Fibroblast of lung (primary cell): ENCODE results near the gene NCOA1. TPM values are rescaled to one million over a fixed set of nuclear protein-coding genes. Genes with fewer than 3 reads are reported as not detected.
A peak's percentile ranks its signal among the peaks of the same experiment; 100 is the strongest.

Experiments used
- DNase-seq, 2 donors: peaks; one replicate each; pipeline versions ENCODE4 v3.0.0 to v3.0.0-alpha.2; 2010; ENCODE audit warnings: low read depth in 2 of 2
- H2AFZ ChIP-seq: 2 replicates; pipeline ENCODE4 v1.5.1; 2012; ENCODE audit warnings: low read length, control low read depth, inconsistent platforms
- H3K27ac ChIP-seq: 2 replicates; pipeline ENCODE4 v1.5.1; 2011; ENCODE audit warnings: low read length, control low read depth; ENCODE audit not compliant: insufficient read depth
- H3K27me3 ChIP-seq: 2 replicates; pipeline ENCODE4 v1.5.1; 2011; ENCODE audit warnings: mild to moderate bottlenecking, low read length; ENCODE audit not compliant: control insufficient read depth, insufficient read depth
- H3K36me3 ChIP-seq: 2 replicates; pipeline ENCODE4 v1.5.1; 2011; ENCODE audit warnings: low read length; ENCODE audit not compliant: control insufficient read depth, insufficient read depth
- H3K4me1 ChIP-seq: 2 replicates; pipeline ENCODE4 v1.5.1; 2011; ENCODE audit warnings: low read length; ENCODE audit not compliant: control insufficient read depth, insufficient read depth; ENCODE audit errors: extremely low read depth
- H3K4me2 ChIP-seq: 2 replicates; pipeline ENCODE4 v1.5.1; 2011; ENCODE audit warnings: low read length, control low read depth; ENCODE audit not compliant: insufficient read depth; ENCODE audit errors: extremely low read depth
- H3K4me3 ChIP-seq, 4 experiments: fragments of 200-600 bp in 1 of 4; sonication (generic) in 1 of 4; replicated peaks in 1 of 4; 2 replicates each; pipeline ENCODE4 v1.5.1; 2011 to 2016; ENCODE audit warnings: low read length in 4 of 4, low read depth in 3 of 4, mild to moderate bottlenecking in 3 of 4, control low read depth in 2 of 4, inconsistent platforms in 1 of 4, mixed read lengths in 1 of 4; ENCODE audit not compliant: insufficient read depth in 1 of 4; ENCODE audit errors: control extremely low read depth in 1 of 4
- H3K79me2 ChIP-seq: 2 replicates; pipeline ENCODE4 v1.5.1; 2012; ENCODE audit warnings: mild to moderate bottlenecking, low read length, inconsistent platforms; ENCODE audit not compliant: control insufficient read depth, insufficient read depth
- H3K9ac ChIP-seq: 2 replicates; pipeline ENCODE4 v1.5.1; 2011; ENCODE audit warnings: mild to moderate bottlenecking, low read length, control low read depth; ENCODE audit not compliant: insufficient read depth
- H3K9me3 ChIP-seq: 2 replicates; pipeline ENCODE4 v1.5.1; 2012; ENCODE audit warnings: low read depth, low read length; ENCODE audit not compliant: control insufficient read depth, insufficient read depth
- H4K20me1 ChIP-seq: 2 replicates; pipeline ENCODE4 v1.5.1; 2011; ENCODE audit warnings: low read length; ENCODE audit not compliant: control insufficient read depth, insufficient read depth; ENCODE audit errors: extremely low read depth
- CTCF ChIP-seq, 2 donors: IDR thresholded peaks in 1 of 2; conservative IDR thresholded peaks in 1 of 2; 1 replicate in 1 of 2; 2 replicates in 1 of 2; pipeline ENCODE4 v1.5.1; 2011 to 2012; ENCODE audit warnings: low read length in 2 of 2, control low read depth in 1 of 2, inconsistent platforms in 1 of 2, low read depth in 1 of 2, mild to moderate bottlenecking in 1 of 2
- EZH2 ChIP-seq: IDR thresholded peaks from 2 replicates; pipeline ENCODE4 v1.5.1; 2012; ENCODE audit warnings: low read length, control low read depth, mild to moderate bottlenecking; ENCODE audit errors: missing control alignments
- polyA plus RNA-seq, 2 donors: library from polyadenylated mRNA; depleted of rRNA in 1 of 2; stranded (reverse) in 1 of 2; unstranded in 1 of 2; fragments of >200 nt; gene quantifications; 2 replicates each; pipeline ENCODE4 v1.2.1, GENCODE V29; 2011 to 2012; ENCODE audit warnings: missing spikeins in 1 of 2
- total RNA-seq: library from RNA; depleted of rRNA; stranded (reverse); fragments of >200 nt; gene quantifications from 2 replicates; pipeline ENCODE4 v1.2.1, GENCODE V29; 2014

Gene NCOA1
- total and polyA plus RNA-seq, 2 donors (not counting 1 experiment from before 2014, with no cell fraction given): 15.5 to 19.8 TPM

DNA sequence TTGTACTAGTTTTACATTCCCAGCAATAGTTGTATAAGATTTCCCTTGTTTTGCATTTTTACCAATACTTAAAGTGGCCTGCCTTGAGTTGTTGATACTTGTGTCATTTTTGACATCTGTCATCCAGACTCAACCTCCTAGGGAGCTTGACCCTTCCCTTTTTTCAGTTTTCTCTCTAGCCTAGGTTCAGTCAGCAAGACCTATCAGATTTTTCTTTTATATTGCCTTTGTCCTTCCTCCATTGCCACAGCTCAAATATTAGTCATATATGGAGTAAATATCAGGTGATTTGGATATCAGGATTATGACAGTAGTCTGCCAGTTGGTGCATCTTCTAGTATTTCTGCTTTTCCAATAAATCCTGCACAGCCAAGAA is 315.6 kb downstream of the NCOA1 start:
- H3K27ac ChIP-seq: no peak overlapping the region

DNA sequence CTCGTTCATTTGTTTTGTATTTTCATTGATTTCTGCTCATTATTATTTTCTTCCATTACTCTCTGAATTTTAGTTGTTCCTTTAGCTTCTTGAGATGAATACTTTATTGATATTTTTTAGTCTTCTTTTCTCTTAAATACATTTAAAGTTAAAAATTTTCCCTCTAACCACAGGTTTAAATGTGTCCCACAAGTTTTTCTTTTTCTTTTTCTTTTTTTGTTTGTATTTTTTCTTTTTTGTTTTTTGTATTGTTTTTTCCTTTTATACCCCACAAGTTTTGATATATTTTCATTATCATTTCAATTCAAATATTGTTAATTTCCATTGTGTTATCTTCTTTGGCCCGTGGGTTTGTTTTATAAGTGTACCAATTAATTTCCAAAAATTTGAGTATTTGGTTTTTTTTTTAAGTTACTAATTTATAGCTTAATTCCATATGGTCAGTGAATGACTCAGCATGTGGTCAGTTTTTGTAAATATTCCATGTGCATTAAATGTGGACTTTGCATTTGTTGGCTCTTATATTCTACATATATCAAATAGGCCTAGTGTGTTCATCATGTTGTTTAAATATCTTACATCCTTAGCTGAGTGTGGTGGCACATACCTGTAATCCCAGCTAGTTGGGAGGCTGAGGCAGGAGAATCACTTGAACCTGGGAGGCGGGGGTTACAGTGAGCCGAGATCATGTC is 318.4 kb downstream of the NCOA1 start:
- Histone ChIP-seq H3K27ac (peak overlapping the region; percentile 47), H3K79me2 (peaks cover 76% of the 10 kb centered on the region), H4K20me1 (no peaks in the 10 kb centered on the region), H2AFZ (peak overlapping the region; percentile 23), H3K9me3 (no peaks in the 10 kb centered on the region), H3K4me1 (peaks cover 8% of the 10 kb centered on the region), H3K36me3 (no peaks in the 10 kb centered on the region), H3K27me3 (no peaks in the 10 kb centered on the region), H3K4me3 (peak overlapping the region in 1 of 4 experiments; percentile 19), H3K9ac (no peak overlapping the region), H3K4me2 (peak overlapping the region; percentile 71)
- no peak for TF ChIP-seq CTCF (conservative IDR thresholded peaks at IDR 0.05 in 1 of 2, IDR thresholded peaks at IDR 0.05 in 1 of 2; ENCODE audit: low read depth in 1 of 2, low read length in 2 of 2)
- TF ChIP-seq EZH2: no peak
- DNase-seq: peak in 1 of 2 donors; percentile 69

More for the DNA sequence above, 315.6 kb downstream of the NCOA1 start:
- no peaks in the 10 kb centered on the region for H4K20me1 ChIP-seq
- no peaks in the 10 kb centered on the region for H3K9me3 ChIP-seq
- H3K36me3 ChIP-seq: no peaks in the 10 kb centered on the region
- no peak overlapping the region for H3K4me3 ChIP-seq
- peaks cover 51% of the 10 kb centered on the region for H3K79me2 ChIP-seq
- H2AFZ ChIP-seq: no peak overlapping the region
- H3K4me1 ChIP-seq: peaks cover 8% of the 10 kb centered on the region
- no peaks in the 10 kb centered on the region for H3K27me3 ChIP-seq
- TF ChIP-seq EZH2 (no peak), CTCF (conservative IDR thresholded peaks at IDR 0.05 in 1 of 2, IDR thresholded peaks at IDR 0.05 in 1 of 2; ENCODE audit: low read depth in 1 of 2, low read length in 2 of 2) (no peak)
- no peak for DNase-seq
- H3K4me2 ChIP-seq: no peak overlapping the region
- H3K9ac ChIP-seq: no peak overlapping the region

DNA sequence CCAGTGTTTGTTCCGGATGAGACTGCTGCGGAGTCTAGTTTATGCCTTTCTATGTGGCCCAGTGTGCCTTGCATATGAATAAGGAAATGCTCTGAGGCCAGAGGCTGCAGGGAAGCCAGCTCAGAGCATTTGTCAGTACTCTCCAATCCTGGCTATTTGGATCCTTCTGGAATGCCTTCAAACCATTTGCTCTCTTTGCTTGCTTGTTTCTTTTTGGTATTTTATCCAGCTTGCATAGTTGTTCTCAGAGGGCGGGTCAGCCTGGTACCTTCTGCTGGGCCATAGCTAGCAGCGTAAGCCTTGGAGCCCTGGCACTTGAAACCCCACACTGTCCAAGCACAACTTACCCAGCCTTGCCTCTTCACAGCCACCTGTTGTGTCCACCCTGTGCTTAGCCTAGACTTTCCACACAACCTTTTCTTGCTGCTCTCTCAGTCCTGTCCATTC is 322.7 kb downstream of the NCOA1 start:
- Histone ChIP-seq H3K27ac (no peak overlapping the region), H3K79me2 (peaks cover 53% of the 10 kb centered on the region), H3K9ac (no peak overlapping the region), H3K4me3 (no peak overlapping the region), H3K9me3 (no peaks in the 10 kb centered on the region), H2AFZ (no peak overlapping the region), H3K4me1 (peaks cover 11% of the 10 kb centered on the region), H3K4me2 (no peak overlapping the region), H3K36me3 (peaks cover 2% of the 10 kb centered on the region), H3K27me3 (no peaks in the 10 kb centered on the region), H4K20me1 (no peaks in the 10 kb centered on the region)
- DNase-seq: no peak
- TF ChIP-seq CTCF (conservative IDR thresholded peaks at IDR 0.05 in 1 of 2, IDR thresholded peaks at IDR 0.05 in 1 of 2; ENCODE audit: low read depth in 1 of 2, low read length in 2 of 2): no peak
- TF ChIP-seq EZH2: no peak
